ENCODE data around the gene DUS2. TPM values are rescaled to one million over a fixed set of nuclear protein-coding genes. Genes with fewer than 3 reads are reported as not detected.

The DUS2 gene
- total RNA-seq, result 10 to 100 TPM; 12.7 to 28.3 (median 16.8) TPM

GRCh38 chr16:68022728-68023537 lies at the start of gene DUS2, which contains the start of gene DDX28:
TSS of gene DUS2 (plus strand) at chr16:68023284. CDS start at chr16:68038024, 14,740 bp downstream.
TSS of gene DDX28 (minus strand) at chr16:68023232. CDS start at chr16:68023202, 30 bp downstream.
- Histone ChIP-seq H3K36me3 (peaks cover 0 to 22% (median 4%) of the 10 kb centered on the region in 4 donors), H3K9me3 (no peaks in the 10 kb centered on the region), H3K4me1 (peaks cover 21 to 36% (median 24%) of the 10 kb centered on the region in 4 donors), H3K27ac (peak within 1 kb of the TSS; percentile 85 to 92 (median 92)), H3K27me3 (no peaks in the 10 kb centered on the region), H3K4me3 (peak within 1 kb of the TSS; percentile 82 to 86 (median 84))
- DNase-seq (peak; percentile 92 to 100), ATAC-seq (ENCODE audit: low FRiP score in 2 of 2) (peak; percentile 96 to 99)
- 0 to 1% methylated on average over 39 to 52 of the region's 84 CpGs for WGBS, 2 donors
- TF ChIP-seq POLR2AphosphoS5 (IDR thresholded peaks at IDR 0.05) (peak; percentile 100), EP300 (IDR thresholded peaks at IDR 0.05) (peak in 1 of 4 donors; percentile 97), POLR2A (IDR thresholded peaks at IDR 0.05) (peak in 3 of 4 donors; percentile 58 to 82 (median 67)), CTCF (IDR thresholded peaks at IDR 0.05) (peak in 4 of 6 experiments; percentile 5 to 47 (median 40))

- TF ChIP-seq POLR2AphosphoS5 (IDR thresholded peaks at IDR 0.05) (no peak), EP300 (IDR thresholded peaks at IDR 0.05) (no peak), CTCF (IDR thresholded peaks at IDR 0.05) (no peak), POLR2A (IDR thresholded peaks at IDR 0.05) (no peak)
- Histone ChIP-seq H3K36me3 (no peaks in the 10 kb centered on the region), H3K9me3 (no peaks in the 10 kb centered on the region), H3K27me3 (no peaks in the 10 kb centered on the region), H3K27ac (no peak overlapping the region), H3K4me3 (no peak overlapping the region), H3K4me1 (no peaks in the 10 kb centered on the region)
- ATAC-seq (ENCODE audit: low FRiP score in 2 of 2), result no peak
- WGBS, 2 donors, result 74 to 78% methylated on average over 14 of the region's 14 CpGs
- no peak for DNase-seq
These were observed 47.6 kb upstream of the DUS2 start for GRCh38 chr16:67975321-67976105.

- H3K4me1 ChIP-seq, result no peaks in the 10 kb centered on the region
- 100% methylated on average over 1 to 2 of the region's 2 CpGs for WGBS, 2 donors
- no peaks in the 10 kb centered on the region for H3K36me3 ChIP-seq
- H3K9me3 ChIP-seq, result no peaks in the 10 kb centered on the region
- no peaks in the 10 kb centered on the region for H3K27me3 ChIP-seq
- DNase-seq (no peak), ATAC-seq (ENCODE audit: low FRiP score in 2 of 2) (no peak)
- no peak overlapping the region for H3K4me3 ChIP-seq
- H3K27ac ChIP-seq, result no peak overlapping the region
- TF ChIP-seq POLR2A (IDR thresholded peaks at IDR 0.05) (no peak), CTCF (IDR thresholded peaks at IDR 0.05) (no peak), EP300 (IDR thresholded peaks at IDR 0.05) (no peak), POLR2AphosphoS5 (IDR thresholded peaks at IDR 0.05) (no peak)
These were observed 46.9 kb upstream of the DUS2 start for GRCh38 chr16:67976205-67976604.

- H3K27me3 ChIP-seq, result no peaks in the 10 kb centered on the region
- no peak overlapping the region for H3K4me3 ChIP-seq
- H3K4me1 ChIP-seq, result no peaks in the 10 kb centered on the region
- no peak for DNase-seq
- TF ChIP-seq POLR2A (IDR thresholded peaks at IDR 0.05) (no peak), CTCF (IDR thresholded peaks at IDR 0.05) (no peak), POLR2AphosphoS5 (IDR thresholded peaks at IDR 0.05) (no peak), EP300 (IDR thresholded peaks at IDR 0.05) (no peak)
- no peaks in the 10 kb centered on the region for H3K36me3 ChIP-seq
- H3K9me3 ChIP-seq, result no peaks in the 10 kb centered on the region
- no peak overlapping the region for H3K27ac ChIP-seq
- WGBS, 2 donors, result 44 to 58% methylated on average over 3 to 5 of the region's 5 CpGs
- ATAC-seq (ENCODE audit: low FRiP score in 2 of 2), result no peak
These were observed 46.1 kb upstream of the DUS2 start for GRCh38 chr16:67977005-67977404.

Measured in upper lobe of left lung (tissue), 6 donors.